GM23338 (cell line): ENCODE measurements around the gene CDC14A.

ENCODE experiments used
- CREB1 ChIP-seq: fragments of 250-450 bp; sonication (Bioruptor Pico); IDR thresholded peaks from 2 replicates; pipeline ENCODE4 v1.5.0; 2020; ENCODE audit warnings: low read depth, mild to moderate bottlenecking, moderate library complexity
- EZH2 ChIP-seq: fragments of 200-600 bp; sonication (generic); IDR thresholded peaks from one replicate; pipeline ENCODE4 v1.8.0; 2017; ENCODE audit warnings: antibody characterized with exemption, mild to moderate bottlenecking, low read depth; ENCODE audit not compliant: unreplicated experiment
- EZH2phosphoT487 ChIP-seq: fragments of 200-600 bp; sonication (generic); IDR thresholded peaks from one replicate; pipeline ENCODE4 v1.8.1; 2018; ENCODE audit warnings: antibody characterized with exemption; ENCODE audit not compliant: unreplicated experiment
- JUNB ChIP-seq: IDR thresholded peaks from one replicate; pipeline ENCODE4 v1.6.1; 2016; ENCODE audit warnings: antibody characterized with exemption; ENCODE audit not compliant: unreplicated experiment
- POLR2AphosphoS5 ChIP-seq: IDR thresholded peaks from 2 replicates; pipeline ENCODE4 v1.6.1; 2016; ENCODE audit warnings: antibody characterized with exemption, low read depth
- ZNF331 ChIP-seq: fragments of 250-450 bp; sonication (Bioruptor Pico); IDR thresholded peaks from 2 replicates; pipeline ENCODE4 v1.5.0; 2020; ENCODE audit warnings: low read depth, mild to moderate bottlenecking, moderate library complexity
- TF ChIP-seq, protein P1 (sequence below), 2 experiments: fragments of 200-600 bp in 1 of 2; sonication (generic) in 1 of 2; conservative IDR thresholded peaks; 2 replicates each; pipeline versions ENCODE4 v1.5.1 to v1.6.1; 2016 to 2017; ENCODE audit warnings: antibody characterized with exemption in 2 of 2, low read depth in 2 of 2, mild to moderate bottlenecking in 2 of 2, moderate library complexity in 1 of 2
- TF ChIP-seq, protein P2 (sequence below): IDR thresholded peaks from one replicate; pipeline ENCODE4 v1.6.1; 2018; ENCODE audit warnings: antibody characterized with exemption; ENCODE audit not compliant: unreplicated experiment
- TF ChIP-seq, protein P3 (sequence below): IDR thresholded peaks from 2 replicates; pipeline ENCODE4 v1.6.1; 2016; ENCODE audit warnings: antibody characterized with exemption

GRCh38 chr1:100350787-100351094 lies 1.6 kb upstream of the CDC14A start:
- no peak for TF ChIP-seq POLR2AphosphoS5
- TF ChIP-seq, protein P1, sequence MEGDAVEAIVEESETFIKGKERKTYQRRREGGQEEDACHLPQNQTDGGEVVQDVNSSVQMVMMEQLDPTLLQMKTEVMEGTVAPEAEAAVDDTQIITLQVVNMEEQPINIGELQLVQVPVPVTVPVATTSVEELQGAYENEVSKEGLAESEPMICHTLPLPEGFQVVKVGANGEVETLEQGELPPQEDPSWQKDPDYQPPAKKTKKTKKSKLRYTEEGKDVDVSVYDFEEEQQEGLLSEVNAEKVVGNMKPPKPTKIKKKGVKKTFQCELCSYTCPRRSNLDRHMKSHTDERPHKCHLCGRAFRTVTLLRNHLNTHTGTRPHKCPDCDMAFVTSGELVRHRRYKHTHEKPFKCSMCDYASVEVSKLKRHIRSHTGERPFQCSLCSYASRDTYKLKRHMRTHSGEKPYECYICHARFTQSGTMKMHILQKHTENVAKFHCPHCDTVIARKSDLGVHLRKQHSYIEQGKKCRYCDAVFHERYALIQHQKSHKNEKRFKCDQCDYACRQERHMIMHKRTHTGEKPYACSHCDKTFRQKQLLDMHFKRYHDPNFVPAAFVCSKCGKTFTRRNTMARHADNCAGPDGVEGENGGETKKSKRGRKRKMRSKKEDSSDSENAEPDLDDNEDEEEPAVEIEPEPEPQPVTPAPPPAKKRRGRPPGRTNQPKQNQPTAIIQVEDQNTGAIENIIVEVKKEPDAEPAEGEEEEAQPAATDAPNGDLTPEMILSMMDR (conservative IDR thresholded peaks at IDR 0.05; ENCODE audit: low read depth in 2 of 2) = no peak
- TF ChIP-seq EZH2phosphoT487 = no peak
- TF ChIP-seq EZH2 = no peak
- no peak for TF ChIP-seq CREB1 (CRISPR knock-in tag)
- TF ChIP-seq JUNB = no peak
- TF ChIP-seq, protein P2, sequence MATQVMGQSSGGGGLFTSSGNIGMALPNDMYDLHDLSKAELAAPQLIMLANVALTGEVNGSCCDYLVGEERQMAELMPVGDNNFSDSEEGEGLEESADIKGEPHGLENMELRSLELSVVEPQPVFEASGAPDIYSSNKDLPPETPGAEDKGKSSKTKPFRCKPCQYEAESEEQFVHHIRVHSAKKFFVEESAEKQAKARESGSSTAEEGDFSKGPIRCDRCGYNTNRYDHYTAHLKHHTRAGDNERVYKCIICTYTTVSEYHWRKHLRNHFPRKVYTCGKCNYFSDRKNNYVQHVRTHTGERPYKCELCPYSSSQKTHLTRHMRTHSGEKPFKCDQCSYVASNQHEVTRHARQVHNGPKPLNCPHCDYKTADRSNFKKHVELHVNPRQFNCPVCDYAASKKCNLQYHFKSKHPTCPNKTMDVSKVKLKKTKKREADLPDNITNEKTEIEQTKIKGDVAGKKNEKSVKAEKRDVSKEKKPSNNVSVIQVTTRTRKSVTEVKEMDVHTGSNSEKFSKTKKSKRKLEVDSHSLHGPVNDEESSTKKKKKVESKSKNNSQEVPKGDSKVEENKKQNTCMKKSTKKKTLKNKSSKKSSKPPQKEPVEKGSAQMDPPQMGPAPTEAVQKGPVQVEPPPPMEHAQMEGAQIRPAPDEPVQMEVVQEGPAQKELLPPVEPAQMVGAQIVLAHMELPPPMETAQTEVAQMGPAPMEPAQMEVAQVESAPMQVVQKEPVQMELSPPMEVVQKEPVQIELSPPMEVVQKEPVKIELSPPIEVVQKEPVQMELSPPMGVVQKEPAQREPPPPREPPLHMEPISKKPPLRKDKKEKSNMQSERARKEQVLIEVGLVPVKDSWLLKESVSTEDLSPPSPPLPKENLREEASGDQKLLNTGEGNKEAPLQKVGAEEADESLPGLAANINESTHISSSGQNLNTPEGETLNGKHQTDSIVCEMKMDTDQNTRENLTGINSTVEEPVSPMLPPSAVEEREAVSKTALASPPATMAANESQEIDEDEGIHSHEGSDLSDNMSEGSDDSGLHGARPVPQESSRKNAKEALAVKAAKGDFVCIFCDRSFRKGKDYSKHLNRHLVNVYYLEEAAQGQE = no peak
- no peak for TF ChIP-seq ZNF331 (CRISPR knock-in tag)
- TF ChIP-seq, protein P3, sequence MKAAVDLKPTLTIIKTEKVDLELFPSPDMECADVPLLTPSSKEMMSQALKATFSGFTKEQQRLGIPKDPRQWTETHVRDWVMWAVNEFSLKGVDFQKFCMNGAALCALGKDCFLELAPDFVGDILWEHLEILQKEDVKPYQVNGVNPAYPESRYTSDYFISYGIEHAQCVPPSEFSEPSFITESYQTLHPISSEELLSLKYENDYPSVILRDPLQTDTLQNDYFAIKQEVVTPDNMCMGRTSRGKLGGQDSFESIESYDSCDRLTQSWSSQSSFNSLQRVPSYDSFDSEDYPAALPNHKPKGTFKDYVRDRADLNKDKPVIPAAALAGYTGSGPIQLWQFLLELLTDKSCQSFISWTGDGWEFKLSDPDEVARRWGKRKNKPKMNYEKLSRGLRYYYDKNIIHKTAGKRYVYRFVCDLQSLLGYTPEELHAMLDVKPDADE = no peak
